ENCODE results near the gene CA10.

Gene CA10

GRCh38 chr17:51904379-51904778 lies 254.1 kb downstream of the CA10 start:
- Histone ChIP-seq H3K27me3 (ENCODE audit: control insufficient read depth in 1 of 2, insufficient read depth in 2 of 2, low read length in 2 of 2) (no peaks in the 10 kb centered on the region), H3K4me3 (ENCODE audit: low read depth in 1 of 2, low read length in 2 of 2) (no peak overlapping the region), H3K9ac (ENCODE audit: low read length) (no peak overlapping the region), H3K9me3 (ENCODE audit: low read length) (no peaks in the 10 kb centered on the region), H3K4me1 (ENCODE audit: insufficient read depth, low read length) (no peaks in the 10 kb centered on the region), H3K36me3 (ENCODE audit: insufficient read depth, low read length) (no peaks in the 10 kb centered on the region), H3K27ac (ENCODE audit: low read depth, low read length) (no peak overlapping the region)

GRCh38 chr17:51901242-51901641 lies 257.3 kb downstream of the CA10 start:
- no peaks in the 10 kb centered on the region for H3K36me3 ChIP-seq (ENCODE audit: insufficient read depth, low read length)
- H3K9me3 ChIP-seq (ENCODE audit: low read length): no peaks in the 10 kb centered on the region
- no peaks in the 10 kb centered on the region for H3K27me3 ChIP-seq (ENCODE audit: control insufficient read depth in 1 of 2, insufficient read depth in 2 of 2, low read length in 2 of 2)
- no peak overlapping the region for H3K9ac ChIP-seq (ENCODE audit: low read length)
- H3K27ac ChIP-seq (ENCODE audit: low read depth, low read length): no peak overlapping the region
- no peaks in the 10 kb centered on the region for H3K4me1 ChIP-seq (ENCODE audit: insufficient read depth, low read length)
- no peak overlapping the region for H3K4me3 ChIP-seq (ENCODE audit: low read depth in 1 of 2, low read length in 2 of 2)

GRCh38 chr17:51891936-51892335 lies 266.6 kb downstream of the CA10 start:
- H3K4me1 ChIP-seq (ENCODE audit: insufficient read depth, low read length): no peaks in the 10 kb centered on the region
- no peaks in the 10 kb centered on the region for H3K27me3 ChIP-seq (ENCODE audit: control insufficient read depth in 1 of 2, insufficient read depth in 2 of 2, low read length in 2 of 2)
- H3K4me3 ChIP-seq (ENCODE audit: low read depth in 1 of 2, low read length in 2 of 2): no peak overlapping the region
- no peaks in the 10 kb centered on the region for H3K9me3 ChIP-seq (ENCODE audit: low read length)
- no peak overlapping the region for H3K27ac ChIP-seq (ENCODE audit: low read depth, low read length)
- no peaks in the 10 kb centered on the region for H3K36me3 ChIP-seq (ENCODE audit: insufficient read depth, low read length)
- H3K9ac ChIP-seq (ENCODE audit: low read length): no peak overlapping the region

GRCh38 chr17:51890710-51891109 lies 267.8 kb downstream of the CA10 start:
- no peaks in the 10 kb centered on the region for H3K36me3 ChIP-seq (ENCODE audit: insufficient read depth, low read length)
- H3K9ac ChIP-seq (ENCODE audit: low read length): no peak overlapping the region
- H3K27me3 ChIP-seq (ENCODE audit: control insufficient read depth in 1 of 2, insufficient read depth in 2 of 2, low read length in 2 of 2): no peaks in the 10 kb centered on the region
- H3K4me3 ChIP-seq (ENCODE audit: low read depth in 1 of 2, low read length in 2 of 2): no peak overlapping the region
- no peaks in the 10 kb centered on the region for H3K4me1 ChIP-seq (ENCODE audit: insufficient read depth, low read length)
- no peak overlapping the region for H3K27ac ChIP-seq (ENCODE audit: low read depth, low read length)
- no peaks in the 10 kb centered on the region for H3K9me3 ChIP-seq (ENCODE audit: low read length)

GRCh38 chr17:51888816-51889215 lies 269.7 kb downstream of the CA10 start:
- no peak overlapping the region for H3K27ac ChIP-seq (ENCODE audit: low read depth, low read length)
- no peaks in the 10 kb centered on the region for H3K36me3 ChIP-seq (ENCODE audit: insufficient read depth, low read length)
- no peak overlapping the region for H3K4me3 ChIP-seq (ENCODE audit: low read depth in 1 of 2, low read length in 2 of 2)
- H3K27me3 ChIP-seq (ENCODE audit: control insufficient read depth in 1 of 2, insufficient read depth in 2 of 2, low read length in 2 of 2): no peaks in the 10 kb centered on the region
- no peak overlapping the region for H3K9ac ChIP-seq (ENCODE audit: low read length)
- H3K4me1 ChIP-seq (ENCODE audit: insufficient read depth, low read length): no peaks in the 10 kb centered on the region
- H3K9me3 ChIP-seq (ENCODE audit: low read length): no peaks in the 10 kb centered on the region

GRCh38 chr17:51876986-51877385 lies 281.5 kb downstream of the CA10 start:
- H3K27ac ChIP-seq (ENCODE audit: low read depth, low read length): no peak overlapping the region
- H3K36me3 ChIP-seq (ENCODE audit: insufficient read depth, low read length): no peaks in the 10 kb centered on the region
- H3K4me3 ChIP-seq (ENCODE audit: low read depth in 1 of 2, low read length in 2 of 2): no peak overlapping the region
- H3K9me3 ChIP-seq (ENCODE audit: low read length): no peaks in the 10 kb centered on the region
- H3K4me1 ChIP-seq (ENCODE audit: insufficient read depth, low read length): no peaks in the 10 kb centered on the region
- H3K27me3 ChIP-seq (ENCODE audit: control insufficient read depth in 1 of 2, insufficient read depth in 2 of 2, low read length in 2 of 2): no peaks in the 10 kb centered on the region
- H3K9ac ChIP-seq (ENCODE audit: low read length): no peak overlapping the region

- H3K9me3 ChIP-seq (ENCODE audit: low read length): no peaks in the 10 kb centered on the region
- H3K27me3 ChIP-seq (ENCODE audit: control insufficient read depth in 1 of 2, insufficient read depth in 2 of 2, low read length in 2 of 2): no peaks in the 10 kb centered on the region
- no peak overlapping the region for H3K9ac ChIP-seq (ENCODE audit: low read length)
- no peak overlapping the region for H3K27ac ChIP-seq (ENCODE audit: low read depth, low read length)
- H3K4me3 ChIP-seq (ENCODE audit: low read depth in 1 of 2, low read length in 2 of 2): no peak overlapping the region
- no peaks in the 10 kb centered on the region for H3K4me1 ChIP-seq (ENCODE audit: insufficient read depth, low read length)
- no peaks in the 10 kb centered on the region for H3K36me3 ChIP-seq (ENCODE audit: insufficient read depth, low read length)
Observed at GRCh38 chr17:51873302-51873701, 285.2 kb downstream of the CA10 start.

- H3K36me3 ChIP-seq (ENCODE audit: insufficient read depth, low read length): no peaks in the 10 kb centered on the region
- no peaks in the 10 kb centered on the region for H3K4me1 ChIP-seq (ENCODE audit: insufficient read depth, low read length)
- H3K27ac ChIP-seq (ENCODE audit: low read depth, low read length): no peak overlapping the region
- no peak overlapping the region for H3K9ac ChIP-seq (ENCODE audit: low read length)
- no peaks in the 10 kb centered on the region for H3K27me3 ChIP-seq (ENCODE audit: control insufficient read depth in 1 of 2, insufficient read depth in 2 of 2, low read length in 2 of 2)
- H3K4me3 ChIP-seq (ENCODE audit: low read depth in 1 of 2, low read length in 2 of 2): no peak overlapping the region
- H3K9me3 ChIP-seq (ENCODE audit: low read length): no peaks in the 10 kb centered on the region
Observed at GRCh38 chr17:51869387-51869786, 289.1 kb downstream of the CA10 start.

GRCh38 chr17:51860954-51861561 lies 297.5 kb downstream of the CA10 start:
- H3K4me1 ChIP-seq (ENCODE audit: insufficient read depth, low read length): no peaks in the 10 kb centered on the region
- H3K36me3 ChIP-seq (ENCODE audit: insufficient read depth, low read length): no peaks in the 10 kb centered on the region
- no peak overlapping the region for H3K9ac ChIP-seq (ENCODE audit: low read length)
- H3K4me3 ChIP-seq (ENCODE audit: low read depth in 1 of 2, low read length in 2 of 2): no peak overlapping the region
- H3K27me3 ChIP-seq (ENCODE audit: control insufficient read depth in 1 of 2, insufficient read depth in 2 of 2, low read length in 2 of 2): no peaks in the 10 kb centered on the region
- no peak overlapping the region for H3K27ac ChIP-seq (ENCODE audit: low read depth, low read length)
- no peaks in the 10 kb centered on the region for H3K9me3 ChIP-seq (ENCODE audit: low read length)

- H3K4me3 ChIP-seq (ENCODE audit: low read depth in 1 of 2, low read length in 2 of 2): no peak overlapping the region
Observed at GRCh38 chr17:51857052-51857597, 301.4 kb downstream of the CA10 start.

GRCh38 chr17:51855806-51856205 lies 302.7 kb downstream of the CA10 start:
- H3K4me1 ChIP-seq (ENCODE audit: insufficient read depth, low read length): no peaks in the 10 kb centered on the region
- no peak overlapping the region for H3K27ac ChIP-seq (ENCODE audit: low read depth, low read length)
- H3K27me3 ChIP-seq (ENCODE audit: control insufficient read depth in 1 of 2, insufficient read depth in 2 of 2, low read length in 2 of 2): no peaks in the 10 kb centered on the region
- H3K36me3 ChIP-seq (ENCODE audit: insufficient read depth, low read length): no peaks in the 10 kb centered on the region
- H3K9me3 ChIP-seq (ENCODE audit: low read length): no peaks in the 10 kb centered on the region
- H3K9ac ChIP-seq (ENCODE audit: low read length): no peak overlapping the region
- H3K4me3 ChIP-seq (ENCODE audit: low read depth in 1 of 2, low read length in 2 of 2): no peak overlapping the region

More at GRCh38 chr17:51857052-51857597, 301.4 kb downstream of the CA10 start:
- H3K27ac ChIP-seq (ENCODE audit: low read depth, low read length): no peak overlapping the region
- no peak overlapping the region for H3K9ac ChIP-seq (ENCODE audit: low read length)
- no peaks in the 10 kb centered on the region for H3K4me1 ChIP-seq (ENCODE audit: insufficient read depth, low read length)
- H3K27me3 ChIP-seq (ENCODE audit: control insufficient read depth in 1 of 2, insufficient read depth in 2 of 2, low read length in 2 of 2): no peaks in the 10 kb centered on the region
- H3K36me3 ChIP-seq (ENCODE audit: insufficient read depth, low read length): no peaks in the 10 kb centered on the region
- no peaks in the 10 kb centered on the region for H3K9me3 ChIP-seq (ENCODE audit: low read length)

- no peak overlapping the region for H3K9ac ChIP-seq (ENCODE audit: low read length)
- H3K27me3 ChIP-seq (ENCODE audit: control insufficient read depth in 1 of 2, insufficient read depth in 2 of 2, low read length in 2 of 2): no peaks in the 10 kb centered on the region
- no peaks in the 10 kb centered on the region for H3K4me1 ChIP-seq (ENCODE audit: insufficient read depth, low read length)
- no peak overlapping the region for H3K4me3 ChIP-seq (ENCODE audit: low read depth in 1 of 2, low read length in 2 of 2)
- no peaks in the 10 kb centered on the region for H3K36me3 ChIP-seq (ENCODE audit: insufficient read depth, low read length)
- H3K9me3 ChIP-seq (ENCODE audit: low read length): no peaks in the 10 kb centered on the region
- no peak overlapping the region for H3K27ac ChIP-seq (ENCODE audit: low read depth, low read length)
Observed at GRCh38 chr17:51853857-51854256, 304.7 kb downstream of the CA10 start.
